A673 (cell line): Measurements from ENCODE around the gene ELOVL7. TPM values are rescaled to one million over a fixed set of nuclear protein-coding genes. Genes with fewer than 3 reads are reported as not detected.

Source experiments
- BruUV-seq: library from RNA; stranded (reverse); fragments of 400-500 nt; replicated peaks from 2 replicates; lab custom pipeline; 2021; lab: Mats Ljungman, UMichigan
- CTCF ChIA-PET: fragments of 300-600 bp; sonication (Branson Sonifier 250); formaldehyde crosslinking; loops from one replicate; lab custom pipeline; 2022; ENCODE audit warnings: antibody characterized with exemption; lab: Charles Lee
- POLR2A ChIA-PET: fragments of 300-600 bp; sonication (Branson Sonifier 250); formaldehyde crosslinking; loops from one replicate; lab custom pipeline; 2022; ENCODE audit warnings: antibody characterized with exemption; ENCODE audit not compliant: low non-redundant PET; lab: Charles Lee
- DNase-seq: peaks from one replicate; pipeline ENCODE4 v3.0.0-alpha.2; 2015; ENCODE audit warnings: low spot score
- H3K27ac ChIP-seq: fragments of 200-600 bp; sonication (generic); 2 replicates; pipeline ENCODE4 v1.5.1; 2016; ENCODE audit warnings: mixed run types, low read depth, mild to moderate bottlenecking, mixed read lengths, antibody characterized with exemption, low read length; ENCODE audit not compliant: poor library complexity, severe bottlenecking
- H3K27me3 ChIP-seq: fragments of 200-600 bp; sonication (generic); replicated peaks from 2 replicates; pipeline ENCODE4 v1.6.1; 2017; ENCODE audit warnings: mixed run types, low read depth, mild to moderate bottlenecking, mixed read lengths, antibody characterized with exemption, low read length; ENCODE audit not compliant: insufficient read depth, poor library complexity
- H3K36me3 ChIP-seq: fragments of 200-600 bp; sonication (generic); 2 replicates; pipeline ENCODE4 v1.6.1; 2016; ENCODE audit warnings: mixed run types, mild to moderate bottlenecking, mixed read lengths, antibody characterized with exemption, low read length; ENCODE audit not compliant: insufficient read depth, poor library complexity, severe bottlenecking
- H3K4me1 ChIP-seq: fragments of 200-600 bp; sonication (generic); 2 replicates; pipeline ENCODE4 v1.6.1; 2017; ENCODE audit warnings: mixed run types, mild to moderate bottlenecking, mixed read lengths, antibody characterized with exemption, low read length; ENCODE audit not compliant: insufficient read depth, poor library complexity, severe bottlenecking
- H3K4me3 ChIP-seq: fragments of 200-600 bp; sonication (generic); 2 replicates; pipeline ENCODE4 v1.5.1; 2016; ENCODE audit warnings: low read depth, mixed run types, mild to moderate bottlenecking, mixed read lengths, low read length; ENCODE audit not compliant: poor library complexity, severe bottlenecking
- H3K9me3 ChIP-seq: fragments of 200-600 bp; sonication (generic); 2 replicates; pipeline ENCODE4 v1.6.1; 2016; ENCODE audit warnings: mixed run types, low read depth, mild to moderate bottlenecking, mixed read lengths, antibody characterized with exemption, low read length; ENCODE audit not compliant: poor library complexity, severe bottlenecking
- CTCF ChIP-seq: fragments of 300-800, 200-600 bp; sonication (generic); conservative IDR thresholded peaks from 2 replicates; pipeline ENCODE4 v1.5.1; 2017; ENCODE audit warnings: low read depth, mild to moderate bottlenecking, antibody characterized with exemption, low read length, moderate library complexity, mixed read lengths
- EZH2 ChIP-seq: fragments of 200-600 bp; sonication (generic); IDR thresholded peaks from 2 replicates; pipeline ENCODE4 v1.6.1; 2017; ENCODE audit warnings: borderline replicate concordance, low read depth, mild to moderate bottlenecking, mixed read lengths, antibody characterized with exemption, low read length; ENCODE audit not compliant: poor library complexity, severe bottlenecking
- intact Hi-C: fragments of 100-400 bp; cut with micrococcal nuclease; formaldehyde crosslinking; loops from one replicate; pipeline ENCODE4 v1.10.0; 2022; ENCODE audit not compliant: unreplicated experiment
- total RNA-seq: library from RNA; stranded (reverse); gene quantifications from 2 replicates; pipeline ENCODE4 v1.2.3, GENCODE V29; 2021

Gene ELOVL7
- total RNA-seq, 1 experiment from 2014 or later = not detected

GRCh38 chr5:60823574-60823973, 20.5 kb downstream of the ELOVL7 start:
- H3K36me3 ChIP-seq = no peaks in the 10 kb centered on the region
- DNase-seq = no peak
- ChIA-PET POLR2A (no interaction called here), CTCF (no interaction called here)
- no peak for TF ChIP-seq CTCF
- TF ChIP-seq EZH2 = no peak
- peaks cover 17% of the 10 kb centered on the region for H3K27me3 ChIP-seq
- intact Hi-C loops = no loop called here
- H3K4me3 ChIP-seq = no peak overlapping the region
- H3K9me3 ChIP-seq = no peaks in the 10 kb centered on the region
- no peaks in the 10 kb centered on the region for H3K4me1 ChIP-seq
- BruUV-seq = no TSS peak
- no peak overlapping the region for H3K27ac ChIP-seq

- H3K27ac ChIP-seq = no peak overlapping the region
- H3K9me3 ChIP-seq = no peaks in the 10 kb centered on the region
- no peaks in the 10 kb centered on the region for H3K36me3 ChIP-seq
- intact Hi-C loops = no loop called here
- DNase-seq = no peak
- BruUV-seq = no TSS peak
- H3K4me3 ChIP-seq = no peak overlapping the region
- CTCF ChIA-PET = no interaction called here
- POLR2A ChIA-PET = no interaction called here
- H3K27me3 ChIP-seq = peaks cover 9% of the 10 kb centered on the region
- no peak for TF ChIP-seq EZH2
- no peak for TF ChIP-seq CTCF
- no peaks in the 10 kb centered on the region for H3K4me1 ChIP-seq
Observed at GRCh38 chr5:60822285-60822556, 21.8 kb downstream of the ELOVL7 start.

GRCh38 chr5:60821488-60822284, 22.4 kb downstream of the ELOVL7 start:
- Histone ChIP-seq H3K36me3 (no peaks in the 10 kb centered on the region), H3K4me1 (no peaks in the 10 kb centered on the region), H3K9me3 (no peaks in the 10 kb centered on the region), H3K27me3 (peaks cover 9% of the 10 kb centered on the region), H3K27ac (no peak overlapping the region), H3K4me3 (no peak overlapping the region)
- intact Hi-C loops = no loop called here
- CTCF ChIA-PET = no interaction called here
- TF ChIP-seq CTCF (no peak), EZH2 (no peak)
- POLR2A ChIA-PET = no interaction called here
- DNase-seq = no peak
- no TSS peak for BruUV-seq
